HEK293T (cell line): ENCODE results near the gene GOLT1B.

Experiments
- ARNT ChIP-seq: fragments of 450-650 bp; IDR thresholded peaks from 2 replicates; pipeline ENCODE4 v1.6.1; 2017; ENCODE audit warnings: mild to moderate bottlenecking
- BHLHE40 ChIP-seq: fragments of 450-650 bp; IDR thresholded peaks from 2 replicates; pipeline ENCODE4 v1.6.1; 2016; ENCODE audit warnings: mild to moderate bottlenecking, moderate library complexity, borderline replicate concordance
- CTBP1 ChIP-seq: fragments of 450-650 bp; IDR thresholded peaks from 2 replicates; pipeline ENCODE4 v1.6.1; 2016; ENCODE audit warnings: borderline replicate concordance
- ELF4 ChIP-seq: fragments of 450-650 bp; IDR thresholded peaks from 2 replicates; pipeline ENCODE4 v1.6.1; 2017; ENCODE audit warnings: antibody characterized with exemption
- FOXA1 ChIP-seq: fragments of 450-650 bp; IDR thresholded peaks from 2 replicates; pipeline ENCODE4 v1.6.1; 2016; ENCODE audit warnings: mild to moderate bottlenecking
- FOXK2 ChIP-seq: fragments of 450-650 bp; IDR thresholded peaks from 2 replicates; pipeline ENCODE4 v1.6.1; 2016; ENCODE audit warnings: mild to moderate bottlenecking
- FOXM1 ChIP-seq: fragments of 450-650 bp; IDR thresholded peaks from 2 replicates; pipeline ENCODE4 v1.6.1; 2017; ENCODE audit warnings: mild to moderate bottlenecking, borderline replicate concordance
- L3MBTL2 ChIP-seq: fragments of 450-650 bp; conservative IDR thresholded peaks from 2 replicates; pipeline ENCODE4 v1.6.1; 2016; ENCODE audit warnings: mild to moderate bottlenecking
- LEF1 ChIP-seq: fragments of 450-650 bp; IDR thresholded peaks from 2 replicates; pipeline ENCODE4 v1.6.1; 2017; ENCODE audit warnings: mild to moderate bottlenecking, borderline replicate concordance
- NFRKB ChIP-seq: fragments of 450-650 bp; IDR thresholded peaks from 2 replicates; pipeline ENCODE4 v1.6.1; 2016; ENCODE audit warnings: mild to moderate bottlenecking, moderate library complexity
- SP1 ChIP-seq: fragments of 450-650 bp; IDR thresholded peaks from 2 replicates; pipeline ENCODE4 v1.6.1; 2017
- SUZ12 ChIP-seq: fragments of 450-650 bp; IDR thresholded peaks from 2 replicates; pipeline ENCODE4 v1.6.1; 2016; ENCODE audit warnings: mild to moderate bottlenecking
- TARDBP ChIP-seq: fragments of 450-650 bp; IDR thresholded peaks from 2 replicates; pipeline ENCODE4 v1.6.1; 2016

DNA sequence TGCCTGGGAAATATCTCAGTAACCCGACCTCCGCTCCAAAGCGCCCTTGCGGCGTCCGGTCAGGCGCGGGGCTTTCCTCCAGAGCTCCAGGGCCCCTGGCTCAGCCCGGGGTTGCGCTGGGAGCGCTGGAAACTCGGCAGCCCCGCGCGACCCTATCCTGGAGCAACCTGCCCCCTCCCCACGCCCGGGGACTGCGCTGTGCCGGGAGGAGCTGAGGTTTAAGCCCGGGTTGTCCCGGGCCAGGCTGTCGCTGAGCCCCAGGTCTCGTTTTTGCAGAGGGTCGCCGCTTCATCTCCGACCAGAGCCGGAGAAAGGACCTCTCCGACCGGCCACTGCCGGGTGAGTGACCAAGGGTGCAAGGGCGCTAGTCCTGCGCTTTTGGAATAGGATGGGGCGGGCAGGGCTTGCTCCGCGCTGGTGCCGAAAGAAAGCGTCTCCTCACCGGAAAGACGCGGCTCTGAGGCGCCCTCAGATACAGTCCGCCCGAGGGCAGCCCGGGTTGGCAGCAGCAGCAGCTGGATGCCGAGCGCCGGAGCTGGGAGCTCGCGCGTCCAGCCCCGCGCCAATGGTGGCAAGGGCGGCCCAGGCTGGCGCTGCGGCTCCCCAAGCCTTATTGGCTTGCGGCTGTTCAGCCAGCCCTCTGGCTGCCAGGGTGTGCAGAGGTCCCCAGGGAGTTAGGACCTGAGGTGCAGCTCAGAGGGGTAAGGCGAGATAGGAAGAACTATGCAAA lies 26.0 kb downstream of the GOLT1B start:
- TF ChIP-seq LEF1 (no peak), CTBP1 (no peak), ELF4 (no peak), FOXA1 (no peak), FOXK2 (no peak), L3MBTL2 (no peak; the same call in 1 of the 2 replicates), TARDBP (no peak), SP1 (no peak), BHLHE40 (no peak), FOXM1 (no peak), SUZ12 (no peak), ARNT (no peak), NFRKB (no peak)
